ENCODE results near the gene PACSIN2. TPM values are rescaled to one million over a fixed set of nuclear protein-coding genes. Genes with fewer than 3 reads are reported as not detected.
A peak's percentile ranks its signal among the peaks of the same experiment; 100 is the strongest.

PACSIN2 gene
- total RNA-seq, 1 donor from 2014 or later, result 87.8 TPM

- H3K4me3 ChIP-seq (ENCODE audit: insufficient read depth, low read depth, low read length), result no peak overlapping the region
- Mint-ChIP-seq H3K36me3 (ENCODE audit: low read depth, unreplicated experiment) (peaks cover 2% of the 10 kb centered on the region), H3K4me1 (ENCODE audit: low read depth, unreplicated experiment) (peaks cover 46% of the 10 kb centered on the region), H3K27ac (ENCODE audit: unreplicated experiment) (peak overlapping the region; percentile 1), H3K9me3 (ENCODE audit: unreplicated experiment) (no peaks in the 10 kb centered on the region), H3K4me3 (ENCODE audit: unreplicated experiment) (no peak overlapping the region), H3K27me3 (ENCODE audit: low read depth, unreplicated experiment) (no peaks in the 10 kb centered on the region)
- no peak for FAIRE-seq
- no peak overlapping the region for H3K9ac ChIP-seq (ENCODE audit: low read length)
- H3K79me2 ChIP-seq (ENCODE audit: insufficient read depth, low read length), result peaks cover 86% of the 10 kb centered on the region
- no peak overlapping the region for H3K4me2 ChIP-seq (ENCODE audit: low read length)
- H3K27ac ChIP-seq (ENCODE audit: low read depth, low read length), result no peak overlapping the region
- peaks cover 41% of the 10 kb centered on the region for H3K4me1 ChIP-seq (ENCODE audit: insufficient read depth, low read length)
- no peak for TF ChIP-seq CTCF (IDR thresholded peaks at IDR 0.05; ENCODE audit: insufficient read depth, low read depth, low read length)
- no peak for TF ChIP-seq EZH2 (IDR thresholded peaks at IDR 0.05; ENCODE audit: insufficient read depth, low read length)
- H3K9me3 ChIP-seq (ENCODE audit: insufficient read depth, low read depth, low read length), result no peaks in the 10 kb centered on the region
- peaks cover 58% of the 10 kb centered on the region for H4K20me1 ChIP-seq (ENCODE audit: insufficient read depth, low read length)
- H3K27me3 ChIP-seq (ENCODE audit: insufficient read depth, low read length), result no peaks in the 10 kb centered on the region
- no peaks in the 10 kb centered on the region for H3K36me3 ChIP-seq (ENCODE audit: insufficient read depth, low read length)
- no peak overlapping the region for H2AFZ ChIP-seq (ENCODE audit: low read depth, low read length)
- no peak for DNase-seq (ENCODE audit: low read depth)
Observed at GRCh38 chr22:42929838-42930155, 85.2 kb downstream of the PACSIN2 start.

- peak overlapping the region; percentile 1 for H3K27ac Mint-ChIP-seq (ENCODE audit: unreplicated experiment)
- H3K4me3 Mint-ChIP-seq (ENCODE audit: unreplicated experiment), result no peak overlapping the region
- Histone ChIP-seq H3K79me2 (ENCODE audit: insufficient read depth, low read length) (peaks cover 84% of the 10 kb centered on the region), H3K4me1 (ENCODE audit: insufficient read depth, low read length) (peaks cover 36% of the 10 kb centered on the region), H4K20me1 (ENCODE audit: insufficient read depth, low read length) (peaks cover 63% of the 10 kb centered on the region), H2AFZ (ENCODE audit: low read depth, low read length) (no peak overlapping the region), H3K9ac (ENCODE audit: low read length) (no peak overlapping the region), H3K9me3 (ENCODE audit: insufficient read depth, low read depth, low read length) (no peaks in the 10 kb centered on the region), H3K27ac (ENCODE audit: low read depth, low read length) (no peak overlapping the region), H3K27me3 (ENCODE audit: insufficient read depth, low read length) (no peaks in the 10 kb centered on the region), H3K4me2 (ENCODE audit: low read length) (no peak overlapping the region), H3K36me3 (ENCODE audit: insufficient read depth, low read length) (no peaks in the 10 kb centered on the region), H3K4me3 (ENCODE audit: insufficient read depth, low read depth, low read length) (no peak overlapping the region)
- peaks cover 40% of the 10 kb centered on the region for H3K4me1 Mint-ChIP-seq (ENCODE audit: low read depth, unreplicated experiment)
- no peaks in the 10 kb centered on the region for H3K9me3 Mint-ChIP-seq (ENCODE audit: unreplicated experiment)
- H3K36me3 Mint-ChIP-seq (ENCODE audit: low read depth, unreplicated experiment), result peaks cover 2% of the 10 kb centered on the region
- FAIRE-seq (no peak), DNase-seq (ENCODE audit: low read depth) (no peak)
- no peaks in the 10 kb centered on the region for H3K27me3 Mint-ChIP-seq (ENCODE audit: low read depth, unreplicated experiment)
- TF ChIP-seq CTCF (IDR thresholded peaks at IDR 0.05; ENCODE audit: insufficient read depth, low read depth, low read length) (no peak), EZH2 (IDR thresholded peaks at IDR 0.05; ENCODE audit: insufficient read depth, low read length) (no peak)
Observed at GRCh38 chr22:42928969-42929837, 85.7 kb downstream of the PACSIN2 start.

GRCh38 chr22:42927966-42928365 lies 87.0 kb downstream of the PACSIN2 start:
- Histone ChIP-seq H3K4me2 (ENCODE audit: low read length) (no peak overlapping the region), H4K20me1 (ENCODE audit: insufficient read depth, low read length) (peaks cover 69% of the 10 kb centered on the region), H2AFZ (ENCODE audit: low read depth, low read length) (no peak overlapping the region), H3K4me3 (ENCODE audit: insufficient read depth, low read depth, low read length) (no peak overlapping the region), H3K4me1 (ENCODE audit: insufficient read depth, low read length) (peaks cover 24% of the 10 kb centered on the region), H3K27ac (ENCODE audit: low read depth, low read length) (no peak overlapping the region), H3K9me3 (ENCODE audit: insufficient read depth, low read depth, low read length) (no peaks in the 10 kb centered on the region), H3K9ac (ENCODE audit: low read length) (no peak overlapping the region), H3K79me2 (ENCODE audit: insufficient read depth, low read length) (peaks cover 85% of the 10 kb centered on the region), H3K27me3 (ENCODE audit: insufficient read depth, low read length) (no peaks in the 10 kb centered on the region), H3K36me3 (ENCODE audit: insufficient read depth, low read length) (no peaks in the 10 kb centered on the region)
- TF ChIP-seq EZH2 (IDR thresholded peaks at IDR 0.05; ENCODE audit: insufficient read depth, low read length), result no peak
- TF ChIP-seq CTCF (IDR thresholded peaks at IDR 0.05; ENCODE audit: insufficient read depth, low read depth, low read length), result no peak
- peaks cover 29% of the 10 kb centered on the region for H3K4me1 Mint-ChIP-seq (ENCODE audit: low read depth, unreplicated experiment)
- no peak overlapping the region for H3K4me3 Mint-ChIP-seq (ENCODE audit: unreplicated experiment)
- no peak for FAIRE-seq
- no peak overlapping the region for H3K27ac Mint-ChIP-seq (ENCODE audit: unreplicated experiment)
- no peaks in the 10 kb centered on the region for H3K9me3 Mint-ChIP-seq (ENCODE audit: unreplicated experiment)
- H3K27me3 Mint-ChIP-seq (ENCODE audit: low read depth, unreplicated experiment), result no peaks in the 10 kb centered on the region
- H3K36me3 Mint-ChIP-seq (ENCODE audit: low read depth, unreplicated experiment), result peaks cover 2% of the 10 kb centered on the region
- no peak for DNase-seq (ENCODE audit: low read depth)

Measured in astrocyte (in vitro differentiated cells and primary cell).